ENCODE results near the gene ADGRV1. TPM values are rescaled to one million over a fixed set of nuclear protein-coding genes. Genes with fewer than 3 reads are reported as not detected.
A peak's percentile ranks its signal among the peaks of the same experiment; 100 is the strongest.

The ADGRV1 gene
- total and polyA plus RNA-seq, 7 experiments from 2014 or later = 0.32 to 1.1 TPM; not detected in 5

- H3K9me3 ChIP-seq (ENCODE audit: control insufficient read depth in 2 of 3, low read length in 3 of 3) = no peaks in the 10 kb centered on the region
- H3K9me3 Mint-ChIP-seq = peaks cover 0 to 2% (median 0%) of the 10 kb centered on the region in 11 donors
- ChIA-PET CTCF (no interaction called here), POLR2A (no interaction called here)
- no peak overlapping the region for H3K27ac Mint-ChIP-seq
- intact Hi-C loops (cut with micrococcal nuclease) = no loop called here
- no peak overlapping the region for H3K4me3 ChIP-seq (ENCODE audit: low read length)
- H3K27me3 Mint-ChIP-seq = peaks cover 0 to 10% (median 0%) of the 10 kb centered on the region in 5 donors
- no peak overlapping the region for H3K27ac ChIP-seq (ENCODE audit: low read depth, low read length)
- H3K36me3 Mint-ChIP-seq = no peaks in the 10 kb centered on the region
- no peaks in the 10 kb centered on the region for H3K27me3 ChIP-seq (ENCODE audit: control insufficient read depth in 2 of 2, insufficient read depth in 2 of 2, low read length in 2 of 2)
- no peaks in the 10 kb centered on the region for H3K4me1 Mint-ChIP-seq
- H3K4me3 Mint-ChIP-seq = no peak overlapping the region
- DNase-seq = no peak
- no peaks in the 10 kb centered on the region for H3K36me3 ChIP-seq (ENCODE audit: control insufficient read depth in 2 of 3, insufficient read depth in 3 of 3, low read length in 3 of 3)
- no peak for ATAC-seq
- no peaks in the 10 kb centered on the region for H3K4me1 ChIP-seq (ENCODE audit: control insufficient read depth in 2 of 2, insufficient read depth in 2 of 2, low read length in 2 of 2)
These were observed 647.5 kb downstream of the ADGRV1 start for GRCh38 chr5:91206103-91206502.

- no peak overlapping the region for H3K27ac ChIP-seq (ENCODE audit: low read depth, low read length)
- DNase-seq = no peak
- ATAC-seq = no peak
- no peaks in the 10 kb centered on the region for H3K36me3 ChIP-seq (ENCODE audit: control insufficient read depth in 2 of 3, insufficient read depth in 3 of 3, low read length in 3 of 3)
- H3K27ac Mint-ChIP-seq = no peak overlapping the region
- no peaks in the 10 kb centered on the region for H3K27me3 ChIP-seq (ENCODE audit: control insufficient read depth in 2 of 2, insufficient read depth in 2 of 2, low read length in 2 of 2)
- H3K9me3 Mint-ChIP-seq = peaks cover 0 to 2% (median 0%) of the 10 kb centered on the region in 11 donors
- no peaks in the 10 kb centered on the region for H3K4me1 Mint-ChIP-seq
- H3K9me3 ChIP-seq (ENCODE audit: control insufficient read depth in 2 of 3, low read length in 3 of 3) = no peaks in the 10 kb centered on the region
- ChIA-PET POLR2A (no interaction called here), CTCF (no interaction called here)
- no peaks in the 10 kb centered on the region for H3K36me3 Mint-ChIP-seq
- H3K4me1 ChIP-seq (ENCODE audit: control insufficient read depth in 2 of 2, insufficient read depth in 2 of 2, low read length in 2 of 2) = no peaks in the 10 kb centered on the region
- H3K27me3 Mint-ChIP-seq = peaks cover 0 to 8% (median 0%) of the 10 kb centered on the region in 5 donors
- no peak overlapping the region for H3K4me3 Mint-ChIP-seq
- H3K4me3 ChIP-seq (ENCODE audit: low read length) = no peak overlapping the region
- intact Hi-C loops (cut with micrococcal nuclease) = no loop called here
These were observed 648.1 kb downstream of the ADGRV1 start for GRCh38 chr5:91206734-91207133.

GRCh38 chr5:91207248-91207647, 648.7 kb downstream of the ADGRV1 start:
- intact Hi-C loops (cut with micrococcal nuclease) = no loop called here
- Mint-ChIP-seq H3K4me1 (no peaks in the 10 kb centered on the region), H3K27me3 (peaks cover 0 to 8% (median 0%) of the 10 kb centered on the region in 5 donors), H3K27ac (no peak overlapping the region), H3K9me3 (peaks cover 0 to 2% (median 0%) of the 10 kb centered on the region in 11 donors), H3K4me3 (no peak overlapping the region), H3K36me3 (no peaks in the 10 kb centered on the region)
- CTCF ChIA-PET = interaction anchor here (0.6 kb wide), 1 partner anchor 694 kb away, joined by 3 read pairs; no protein-coding TSS in a partner anchor
- Histone ChIP-seq H3K4me1 (ENCODE audit: control insufficient read depth in 2 of 2, insufficient read depth in 2 of 2, low read length in 2 of 2) (no peaks in the 10 kb centered on the region), H3K27me3 (ENCODE audit: control insufficient read depth in 2 of 2, insufficient read depth in 2 of 2, low read length in 2 of 2) (no peaks in the 10 kb centered on the region), H3K9me3 (ENCODE audit: control insufficient read depth in 2 of 3, low read length in 3 of 3) (no peaks in the 10 kb centered on the region), H3K36me3 (ENCODE audit: control insufficient read depth in 2 of 3, insufficient read depth in 3 of 3, low read length in 3 of 3) (no peaks in the 10 kb centered on the region), H3K4me3 (ENCODE audit: low read length) (no peak overlapping the region), H3K27ac (ENCODE audit: low read depth, low read length) (no peak overlapping the region)
- no peak for ATAC-seq
- POLR2A ChIA-PET = no interaction called here
- DNase-seq = no peak

GRCh38 chr5:91211997-91212713, 653.6 kb downstream of the ADGRV1 start:
- no peak for DNase-seq
- Histone ChIP-seq H3K4me1 (ENCODE audit: control insufficient read depth in 2 of 2, insufficient read depth in 2 of 2, low read length in 2 of 2) (no peaks in the 10 kb centered on the region), H3K27ac (ENCODE audit: low read depth, low read length) (no peak overlapping the region), H3K4me3 (ENCODE audit: low read length) (no peak overlapping the region), H3K27me3 (ENCODE audit: control insufficient read depth in 2 of 2, insufficient read depth in 2 of 2, low read length in 2 of 2) (no peaks in the 10 kb centered on the region), H3K36me3 (ENCODE audit: control insufficient read depth in 2 of 3, insufficient read depth in 3 of 3, low read length in 3 of 3) (no peaks in the 10 kb centered on the region), H3K9me3 (ENCODE audit: control insufficient read depth in 2 of 3, low read length in 3 of 3) (no peaks in the 10 kb centered on the region)
- ATAC-seq = peak; percentile 45
- CTCF ChIA-PET = interaction anchor here (1.7 kb wide), 1 partner anchor 8 kb away, joined by 4 read pairs; no protein-coding TSS in a partner anchor
- no peaks in the 10 kb centered on the region for H3K36me3 Mint-ChIP-seq
- H3K27me3 Mint-ChIP-seq = peaks cover 0 to 13% (median 0%) of the 10 kb centered on the region in 5 donors
- no peaks in the 10 kb centered on the region for H3K4me1 Mint-ChIP-seq
- H3K27ac Mint-ChIP-seq = no peak overlapping the region
- H3K9me3 Mint-ChIP-seq = peaks cover 0 to 2% (median 0%) of the 10 kb centered on the region in 11 donors
- no peak overlapping the region for H3K4me3 Mint-ChIP-seq
- intact Hi-C loops (cut with micrococcal nuclease) = no loop called here
- POLR2A ChIA-PET = no interaction called here

GRCh38 chr5:91212714-91213092, 654.1 kb downstream of the ADGRV1 start:
- POLR2A ChIA-PET = no interaction called here
- CTCF ChIA-PET = no interaction called here
- H3K36me3 Mint-ChIP-seq = no peaks in the 10 kb centered on the region

More at GRCh38 chr5:91212714-91213092, 654.1 kb downstream of the ADGRV1 start:
- H3K27ac Mint-ChIP-seq = no peak overlapping the region
- Histone ChIP-seq H3K27ac (ENCODE audit: low read depth, low read length) (no peak overlapping the region), H3K4me3 (ENCODE audit: low read length) (no peak overlapping the region), H3K27me3 (ENCODE audit: control insufficient read depth in 2 of 2, insufficient read depth in 2 of 2, low read length in 2 of 2) (no peaks in the 10 kb centered on the region), H3K4me1 (ENCODE audit: control insufficient read depth in 2 of 2, insufficient read depth in 2 of 2, low read length in 2 of 2) (no peaks in the 10 kb centered on the region), H3K9me3 (ENCODE audit: control insufficient read depth in 2 of 3, low read length in 3 of 3) (no peaks in the 10 kb centered on the region), H3K36me3 (ENCODE audit: control insufficient read depth in 2 of 3, insufficient read depth in 3 of 3, low read length in 3 of 3) (no peaks in the 10 kb centered on the region)
- intact Hi-C loops (cut with micrococcal nuclease) = no loop called here
- no peak overlapping the region for H3K4me3 Mint-ChIP-seq
- peaks cover 0 to 2% (median 0%) of the 10 kb centered on the region in 11 donors for H3K9me3 Mint-ChIP-seq
- no peaks in the 10 kb centered on the region for H3K4me1 Mint-ChIP-seq
- DNase-seq (no peak), ATAC-seq (no peak)
- H3K27me3 Mint-ChIP-seq = peaks cover 0 to 15% (median 0%) of the 10 kb centered on the region in 5 donors

Other genes starting within 250 kb of the ADGRV1 start
- 10 to 100 TPM in 3 of 5 experiments, 1 to 10 TPM in 2; 4.4 to 31.0 (median 22.1) TPM for gene CETN3, start 149.0 kb upstream of the ADGRV1 start, total RNA-seq
- 10 to 100 TPM; 29.3 to 32.7 TPM for gene CETN3, start 149.0 kb upstream of the ADGRV1 start, polyA plus RNA-seq
- 10 to 100 TPM in 2 of 5 experiments, 1 to 10 TPM in 3; 5.2 to 17.6 (median 7.1) TPM for gene MBLAC2, start 84.0 kb upstream of the ADGRV1 start, total RNA-seq
- 1 to 10 TPM; 5.1 to 6.2 TPM for gene MBLAC2, start 84.0 kb upstream of the ADGRV1 start, polyA plus RNA-seq
- 1 to 10 TPM in 3 of 5 experiments, under 1 TPM in 2; 0.51 to 3.0 (median 1.5) TPM for gene POLR3G, start 83.9 kb upstream of the ADGRV1 start, total RNA-seq
- under 1 TPM; 0.77 to 0.87 TPM for gene POLR3G, start 83.9 kb upstream of the ADGRV1 start, polyA plus RNA-seq
- gene LYSMD3, start 29.2 kb upstream of the ADGRV1 start, total RNA-seq = 10 to 100 TPM; 15.8 to 32.0 (median 25.6) TPM
- gene LYSMD3, start 29.2 kb upstream of the ADGRV1 start, polyA plus RNA-seq = 10 to 100 TPM in 1 of 2 donors, 1 to 10 TPM in 1; 7.5 to 14.1 TPM

All from naive thymus-derived CD4-positive, alpha-beta T cell (primary cell).